Muscle of leg (tissue), 11 donors: ENCODE data around the gene RALGAPA1. TPM values are rescaled to one million over a fixed set of nuclear protein-coding genes. Genes with fewer than 3 reads are reported as not detected.
"Not testable (repeated sequence)": the region's sequence is repeated elsewhere in the genome, so short reads cannot be mapped to it uniquely, and the experiment has no call there.

Experiments
- DNase-seq: peaks from one replicate; pipeline ENCODE4 v3.0.0; 2013
- H3K27ac ChIP-seq: one replicate; pipeline ENCODE4 v1.5.1; 2013; ENCODE audit warnings: mild to moderate bottlenecking, low read length, control low read depth
- H3K27me3 ChIP-seq: one replicate; pipeline ENCODE4 v1.6.1; 2013; ENCODE audit warnings: low read length; ENCODE audit not compliant: control insufficient read depth, insufficient read depth
- H3K36me3 ChIP-seq: one replicate; pipeline ENCODE4 v1.6.1; 2013; ENCODE audit warnings: low read length; ENCODE audit not compliant: control insufficient read depth, insufficient read depth
- H3K4me1 ChIP-seq: one replicate; pipeline ENCODE4 v1.6.1; 2013; ENCODE audit warnings: low read length; ENCODE audit not compliant: control insufficient read depth, insufficient read depth
- H3K4me3 ChIP-seq: one replicate; pipeline ENCODE4 v1.5.1; 2013; ENCODE audit warnings: low read length, control low read depth
- H3K9me3 ChIP-seq: replicated peaks from 2 replicates; pipeline ENCODE4 v1.6.1; 2013; ENCODE audit warnings: low read depth, low read length; ENCODE audit not compliant: control insufficient read depth
- WGBS: methylation state at CpG from one replicate; pipeline ENCODE4 v1.1.5; 2013; ENCODE audit warnings: missing lambda C conversion rate; ENCODE audit not compliant: insufficient coverage; 5-methylcytosine and 5-hydroxymethylcytosine counted together
- polyA plus RNA-seq, 8 donors: library from polyadenylated mRNA; unstranded; fragments of 120-200 nt; gene quantifications; one replicate each; pipeline versions ENCODE4 v1.2.1 to v1.2.3, GENCODE V29; 2013; ENCODE audit warnings: inconsistent platforms in 1 of 8, low replicate concordance in 1 of 8; ENCODE audit not compliant: insufficient read length in 8 of 8, insufficient read depth in 1 of 8
- total RNA-seq: library from RNA; stranded (reverse); fragments of 120-200 nt; gene quantifications from one replicate; pipeline ENCODE4 v1.2.4, GENCODE V29; 2013

Gene RALGAPA1
- total and polyA plus RNA-seq, 9 donors, result 20.0 to 46.0 (median 23.8) TPM

- H3K27me3 ChIP-seq, result no peaks in the 10 kb centered on the region
- no peaks in the 10 kb centered on the region for H3K4me1 ChIP-seq
- no peak for DNase-seq
- H3K27ac ChIP-seq, result no peak overlapping the region
- H3K9me3 ChIP-seq, result no peaks in the 10 kb centered on the region
- no peak overlapping the region for H3K4me3 ChIP-seq
- WGBS, result no CpG with 5 or more reads among the region's 1 CpG
- H3K36me3 ChIP-seq, result peaks cover 4% of the 10 kb centered on the region
These were observed 67.1 kb downstream of the RALGAPA1 start for GRCh38 chr14:35742032-35742371.

DNA sequence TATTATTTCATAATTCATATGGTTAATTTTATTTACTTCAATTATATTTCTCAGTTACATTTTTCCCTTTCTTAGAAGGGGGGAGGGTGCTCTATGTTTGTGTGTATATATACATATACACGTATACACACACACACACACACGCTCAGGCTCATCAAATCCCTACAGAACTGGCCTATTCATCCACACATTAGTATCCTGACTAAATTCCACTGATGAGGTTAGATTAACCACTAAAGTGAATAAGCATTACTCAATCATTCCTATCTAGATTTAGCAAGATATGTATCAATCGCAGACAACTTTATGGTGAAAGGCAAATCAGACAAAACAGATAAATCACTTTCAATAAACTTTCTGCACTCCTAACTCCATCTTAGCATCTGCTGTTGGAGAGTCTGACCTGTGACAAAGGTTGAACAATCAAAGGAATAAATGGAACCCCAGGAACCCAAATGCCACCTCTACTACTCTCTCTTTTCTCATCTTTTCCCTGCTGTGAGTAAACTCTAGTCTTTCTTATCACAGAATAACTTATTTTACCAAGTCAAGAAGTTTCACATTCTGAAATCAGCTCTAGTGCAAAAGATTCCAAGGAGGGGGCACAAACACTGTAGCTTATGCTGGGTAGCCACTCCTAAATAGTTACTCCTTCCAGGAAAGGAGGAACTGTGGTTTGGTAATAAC lies 67.6 kb downstream of the RALGAPA1 start:
- Histone ChIP-seq H3K4me3 (no peak overlapping the region), H3K36me3 (peaks cover 4% of the 10 kb centered on the region), H3K9me3 (no peaks in the 10 kb centered on the region), H3K4me1 (no peaks in the 10 kb centered on the region), H3K27me3 (no peaks in the 10 kb centered on the region), H3K27ac (no peak overlapping the region)
- DNase-seq, result no peak
- WGBS, result no CpG with 5 or more reads among the region's 3 CpGs

GRCh38 chr14:35740215-35740614 lies 68.9 kb downstream of the RALGAPA1 start:
- Histone ChIP-seq H3K27me3 (no peaks in the 10 kb centered on the region), H3K27ac (no peak overlapping the region), H3K4me3 (no peak overlapping the region), H3K36me3 (peaks cover 3% of the 10 kb centered on the region), H3K4me1 (no peaks in the 10 kb centered on the region), H3K9me3 (no peaks in the 10 kb centered on the region)
- no CpG with 5 or more reads among the region's 1 CpG for WGBS
- no peak for DNase-seq

DNA sequence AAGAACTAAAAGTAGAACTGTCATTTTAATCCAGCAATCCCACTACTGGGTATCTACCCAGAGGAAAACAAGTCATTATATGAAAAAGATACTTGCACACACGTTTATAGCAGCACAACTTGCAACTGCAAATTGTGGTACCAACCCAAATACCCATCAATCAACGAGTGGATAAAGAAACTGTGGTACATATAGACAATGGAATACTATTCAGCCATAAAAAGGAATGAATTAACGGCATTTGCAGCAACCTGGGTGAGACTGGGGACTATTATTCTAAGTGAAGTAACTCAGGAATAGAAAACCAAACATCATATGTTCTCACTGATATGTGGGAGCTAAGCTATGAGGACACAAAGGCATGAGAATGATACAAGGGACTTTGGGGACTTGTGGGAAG lies 73.9 kb downstream of the RALGAPA1 start:
- WGBS, result no CpG with 5 or more reads among the region's 3 CpGs
- H3K9me3 ChIP-seq, H3K27ac ChIP-seq: not testable (repeated sequence)

DNA sequence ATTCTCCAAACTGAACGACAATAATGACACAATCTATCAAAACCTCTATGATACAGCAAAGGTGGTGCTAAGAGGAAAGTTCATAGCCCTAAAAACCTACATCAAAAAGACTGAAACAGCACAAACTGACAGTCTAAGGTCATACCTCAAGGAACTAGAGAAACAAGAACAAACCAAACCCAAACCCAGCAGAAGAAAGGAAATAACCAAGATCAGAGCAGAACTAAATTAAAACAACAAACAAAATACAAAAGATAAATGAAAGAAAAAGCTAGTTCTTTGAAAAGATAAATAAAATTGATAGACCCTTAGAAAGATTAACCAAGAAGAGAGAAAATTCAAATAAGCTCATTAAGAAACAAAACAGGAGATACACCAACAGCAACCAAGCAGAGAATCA lies 75.6 kb downstream of the RALGAPA1 start:
- WGBS, result no CpG with 5 or more reads among the region's 1 CpG
- not testable (repeated sequence) for DNase-seq, H3K27me3 ChIP-seq, H3K4me3 ChIP-seq, H3K36me3 ChIP-seq, H3K27ac ChIP-seq, H3K9me3 ChIP-seq, H3K4me1 ChIP-seq

More for the DNA sequence above, 73.9 kb downstream of the RALGAPA1 start:
- H3K4me1 ChIP-seq, H3K27me3 ChIP-seq, H3K36me3 ChIP-seq, H3K4me3 ChIP-seq, DNase-seq: not testable (repeated sequence)

GRCh38 chr14:35730871-35731270 lies 78.2 kb downstream of the RALGAPA1 start:
- no peak overlapping the region for H3K27ac ChIP-seq
- H3K4me1 ChIP-seq, result no peaks in the 10 kb centered on the region
- no peak overlapping the region for H3K4me3 ChIP-seq
- 100% methylated on average over 2 of the region's 4 CpGs for WGBS
- DNase-seq, result no peak
- no peaks in the 10 kb centered on the region for H3K9me3 ChIP-seq
- H3K27me3 ChIP-seq, result no peaks in the 10 kb centered on the region
- peaks cover 12% of the 10 kb centered on the region for H3K36me3 ChIP-seq

DNA sequence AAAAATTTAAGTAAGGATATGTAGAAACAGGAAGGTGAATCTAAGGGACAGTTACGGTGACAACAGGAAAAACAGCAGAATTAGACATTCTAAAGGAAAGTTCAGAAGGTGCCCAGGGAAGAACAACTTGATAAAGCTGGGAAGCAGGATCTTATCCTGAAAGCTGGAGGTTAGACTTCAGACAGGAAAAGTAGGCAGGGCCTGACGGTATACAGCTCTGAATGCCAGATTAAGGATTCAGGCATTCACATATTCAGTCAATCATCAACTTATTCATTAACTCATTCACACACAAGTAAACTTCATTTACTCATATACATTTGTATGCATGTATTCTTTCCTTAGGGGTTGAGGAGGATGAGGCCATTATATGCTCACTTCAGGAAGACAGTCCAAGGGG lies 81.3 kb downstream of the RALGAPA1 start:
- 88% methylated on average over 1 of the region's 2 CpGs for WGBS
- Histone ChIP-seq H3K4me1 (no peaks in the 10 kb centered on the region), H3K27ac (no peak overlapping the region), H3K27me3 (no peaks in the 10 kb centered on the region), H3K36me3 (peaks cover 10% of the 10 kb centered on the region), H3K9me3 (no peaks in the 10 kb centered on the region), H3K4me3 (no peak overlapping the region)
- DNase-seq, result no peak

DNA sequence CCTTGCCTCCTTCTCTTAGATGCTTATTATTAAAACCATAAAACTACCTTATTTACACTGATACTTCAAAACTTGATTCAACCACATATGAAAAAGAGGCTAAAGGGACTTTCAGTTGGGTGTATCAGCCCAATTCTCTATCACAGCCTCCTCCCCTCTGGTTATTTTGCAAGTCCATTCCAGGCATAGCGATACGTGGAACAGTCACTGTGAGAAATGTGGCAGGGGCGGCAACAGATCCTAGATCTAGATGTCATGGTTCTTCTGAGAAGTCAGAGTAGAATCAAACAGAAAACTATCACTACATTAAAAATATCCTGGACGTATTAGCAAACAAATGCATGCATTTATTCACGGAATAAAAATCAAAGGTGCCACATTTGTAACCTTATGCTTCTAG lies 83.2 kb downstream of the RALGAPA1 start:
- Histone ChIP-seq H3K4me1 (no peaks in the 10 kb centered on the region), H3K36me3 (peaks cover 15% of the 10 kb centered on the region), H3K27ac (no peak overlapping the region), H3K9me3 (no peaks in the 10 kb centered on the region), H3K27me3 (no peaks in the 10 kb centered on the region), H3K4me3 (no peak overlapping the region)
- DNase-seq, result no peak
- 100% methylated on average over 1 of the region's 5 CpGs for WGBS

DNA sequence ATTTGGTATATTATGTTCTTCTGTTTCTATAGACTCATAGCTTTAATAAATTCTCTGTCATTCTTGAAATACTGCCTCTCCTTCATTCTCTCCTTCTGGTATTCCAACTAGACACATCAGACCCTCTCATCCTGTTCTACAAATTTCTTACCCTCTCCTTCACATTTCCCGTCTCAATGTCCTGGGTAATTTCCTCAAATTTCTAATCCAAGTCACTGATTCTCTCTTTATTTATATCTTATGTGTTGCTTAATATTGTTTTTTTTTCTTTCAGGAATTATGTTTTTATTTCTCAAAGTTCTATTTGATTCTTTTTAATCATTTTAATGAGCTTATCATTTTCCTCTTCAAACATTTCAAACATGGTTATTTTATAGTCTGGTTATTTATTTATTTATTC lies 94.0 kb downstream of the RALGAPA1 start:
- no CpG with 5 or more reads among the region's 1 CpG for WGBS
- Histone ChIP-seq H3K36me3 (peaks cover 15% of the 10 kb centered on the region), H3K27me3 (no peaks in the 10 kb centered on the region), H3K9me3 (no peaks in the 10 kb centered on the region), H3K27ac (no peak overlapping the region), H3K4me3 (no peak overlapping the region), H3K4me1 (no peaks in the 10 kb centered on the region)
- DNase-seq, result no peak

GRCh38 chr14:35712466-35712865 lies 96.6 kb downstream of the RALGAPA1 start:
- no peaks in the 10 kb centered on the region for H3K4me1 ChIP-seq
- no peaks in the 10 kb centered on the region for H3K27me3 ChIP-seq
- H3K27ac ChIP-seq, result no peak overlapping the region
- DNase-seq, result no peak
- no peaks in the 10 kb centered on the region for H3K9me3 ChIP-seq
- no peak overlapping the region for H3K4me3 ChIP-seq
- WGBS, result 90% methylated on average over 2 of the region's 3 CpGs
- peaks cover 10% of the 10 kb centered on the region for H3K36me3 ChIP-seq

DNA sequence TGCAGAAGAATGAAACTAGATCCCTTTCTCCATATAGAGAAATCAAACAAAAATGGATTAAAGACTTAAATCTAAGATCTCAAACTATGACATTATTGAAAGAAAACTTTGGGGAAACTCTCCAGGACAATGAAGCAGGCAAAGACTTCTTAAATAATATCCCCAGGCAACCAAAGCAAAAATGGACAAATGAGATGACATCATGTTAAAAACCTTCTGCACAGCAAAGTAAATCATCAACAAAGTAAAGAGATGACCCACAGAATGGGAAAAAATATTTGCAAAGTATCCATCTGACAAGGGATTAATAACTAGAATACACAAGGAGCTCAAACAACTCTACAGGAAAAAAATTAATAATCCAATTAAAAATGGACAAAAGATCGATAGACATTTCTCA lies 101.0 kb downstream of the RALGAPA1 start:
- DNase-seq, result no peak
- no CpG with 5 or more reads among the region's 1 CpG for WGBS
- Histone ChIP-seq H3K27ac (no peak overlapping the region), H3K4me1 (no peaks in the 10 kb centered on the region), H3K36me3 (peaks cover 8% of the 10 kb centered on the region), H3K27me3 (no peaks in the 10 kb centered on the region), H3K9me3 (no peaks in the 10 kb centered on the region), H3K4me3 (no peak overlapping the region)
